COR-L47 (cell line): ENCODE results near the gene KIRREL3.

Experiments
- DNase-seq: peaks from one replicate; lab custom pipeline; 2025; lab: John Stamatoyannopoulos, UW

The KIRREL3 gene

GRCh38 chr11:126663749-126664592 is 336.6 kb downstream of the KIRREL3 start:
- no peak for DNase-seq

- no peak for DNase-seq
Observed at GRCh38 chr11:126662035-126662790, 338.4 kb downstream of the KIRREL3 start.

- no peak for DNase-seq
Observed at GRCh38 chr11:126660761-126661425, 339.7 kb downstream of the KIRREL3 start.

GRCh38 chr11:126660321-126660720 is 340.2 kb downstream of the KIRREL3 start:
- DNase-seq = no peak

- no peak for DNase-seq
Observed at GRCh38 chr11:126658306-126659056, 342.1 kb downstream of the KIRREL3 start.

GRCh38 chr11:126655807-126656128 is 344.8 kb downstream of the KIRREL3 start:
- DNase-seq = no peak

- no peak for DNase-seq
Observed at GRCh38 chr11:126654886-126655806, 345.4 kb downstream of the KIRREL3 start.

- no peak for DNase-seq
Observed at GRCh38 chr11:126653040-126653439, 347.5 kb downstream of the KIRREL3 start.

- no peak for DNase-seq
Observed at GRCh38 chr11:126647735-126648134, 352.8 kb downstream of the KIRREL3 start.

- DNase-seq = no peak
Observed at GRCh38 chr11:126646701-126647557, 353.6 kb downstream of the KIRREL3 start.

- no peak for DNase-seq
Observed at GRCh38 chr11:126645186-126645585, 355.4 kb downstream of the KIRREL3 start.

GRCh38 chr11:126640186-126640585 is 360.4 kb downstream of the KIRREL3 start:
- DNase-seq = no peak

- no peak for DNase-seq
Observed at GRCh38 chr11:126639692-126640091, 360.9 kb downstream of the KIRREL3 start.

- DNase-seq = no peak
Observed at GRCh38 chr11:126638648-126639047, 361.9 kb downstream of the KIRREL3 start.

GRCh38 chr11:126637795-126638175 is 362.8 kb downstream of the KIRREL3 start:
- no peak for DNase-seq

- no peak for DNase-seq
Observed at GRCh38 chr11:126636911-126637794, 363.4 kb downstream of the KIRREL3 start.

GRCh38 chr11:126635511-126635910 is 365.1 kb downstream of the KIRREL3 start:
- DNase-seq = no peak

GRCh38 chr11:126634963-126635362 is 365.6 kb downstream of the KIRREL3 start:
- DNase-seq = no peak

- no peak for DNase-seq
Observed at GRCh38 chr11:126633330-126633729, 367.2 kb downstream of the KIRREL3 start.
